Activated CD4-positive, alpha-beta T cell treated with anti-CD3 and anti-CD28 coated beads, Interleukin-2, amount 10 ng/mL, durations not matched to agents 24 days and 14 days (primary cell): ENCODE data around the gene PAK5. TPM values are rescaled to one million over a fixed set of nuclear protein-coding genes. Genes with fewer than 3 reads are reported as not detected.
"Not testable (repeated sequence)": the region's sequence is repeated elsewhere in the genome, so short reads cannot be mapped to it uniquely, and the experiment has no call there.

ENCODE experiments used
- DNase-seq: peaks from one replicate; pipeline ENCODE4 v3.0.0; 2022
- H3K27ac Mint-ChIP-seq: one replicate; pipeline ENCODE4 v1.8.0; 2022; ENCODE audit warnings: mild to moderate bottlenecking, mixed read lengths
- H3K27me3 Mint-ChIP-seq: one replicate; pipeline ENCODE4 v1.8.0; 2022; ENCODE audit warnings: mixed read lengths
- H3K36me3 Mint-ChIP-seq: one replicate; pipeline ENCODE4 v1.8.0; 2022; ENCODE audit warnings: low read depth, mild to moderate bottlenecking, mixed read lengths
- H3K4me1 Mint-ChIP-seq: one replicate; pipeline ENCODE4 v1.8.0; 2021; ENCODE audit warnings: mixed read lengths
- H3K4me3 Mint-ChIP-seq: one replicate; pipeline ENCODE4 v1.8.0; 2022; ENCODE audit warnings: mild to moderate bottlenecking, moderate library complexity, mixed read lengths
- H3K9me3 Mint-ChIP-seq: one replicate; pipeline ENCODE4 v1.8.0; 2021; ENCODE audit warnings: mixed read lengths
- intact Hi-C: fragments of 100-400 bp; cut with micrococcal nuclease; formaldehyde crosslinking; loops from one replicate; pipeline ENCODE4 v1.15.1; 2023
- total RNA-seq: library from RNA; stranded (reverse); gene quantifications from 2 replicates; pipeline ENCODE4 v1.2.3, GENCODE V29; 2022

Gene PAK5
- total RNA-seq, 1 donor from 2014 or later: not detected

GRCh38 chr20:9686866-9687265 lies 152.0 kb downstream of the PAK5 start:
- H3K27me3 Mint-ChIP-seq: no peaks in the 10 kb centered on the region
- H3K4me3 Mint-ChIP-seq: no peak overlapping the region
- no peak overlapping the region for H3K27ac Mint-ChIP-seq
- H3K36me3 Mint-ChIP-seq: no peaks in the 10 kb centered on the region
- H3K4me1 Mint-ChIP-seq: no peaks in the 10 kb centered on the region
- H3K9me3 Mint-ChIP-seq: no peaks in the 10 kb centered on the region
- intact Hi-C loops: no loop called here
- no peak for DNase-seq

- no peaks in the 10 kb centered on the region for H3K9me3 Mint-ChIP-seq
- H3K4me1 Mint-ChIP-seq: no peaks in the 10 kb centered on the region
- no peaks in the 10 kb centered on the region for H3K36me3 Mint-ChIP-seq
- intact Hi-C loops: no loop called here
- no peak overlapping the region for H3K4me3 Mint-ChIP-seq
- no peak for DNase-seq
- no peak overlapping the region for H3K27ac Mint-ChIP-seq
- H3K27me3 Mint-ChIP-seq: no peaks in the 10 kb centered on the region
Measured at GRCh38 chr20:9686455-9686854, 152.4 kb downstream of the PAK5 start.

GRCh38 chr20:9686001-9686400 lies 152.9 kb downstream of the PAK5 start:
- no peak overlapping the region for H3K4me3 Mint-ChIP-seq
- H3K27ac Mint-ChIP-seq: no peak overlapping the region
- no peaks in the 10 kb centered on the region for H3K9me3 Mint-ChIP-seq
- no peaks in the 10 kb centered on the region for H3K36me3 Mint-ChIP-seq
- DNase-seq: no peak
- H3K4me1 Mint-ChIP-seq: no peaks in the 10 kb centered on the region
- H3K27me3 Mint-ChIP-seq: no peaks in the 10 kb centered on the region
- intact Hi-C loops: no loop called here

GRCh38 chr20:9685011-9685410 lies 153.9 kb downstream of the PAK5 start:
- Mint-ChIP-seq H3K4me3 (no peak overlapping the region), H3K27me3 (no peaks in the 10 kb centered on the region), H3K27ac (no peak overlapping the region), H3K4me1 (no peaks in the 10 kb centered on the region), H3K9me3 (no peaks in the 10 kb centered on the region), H3K36me3 (no peaks in the 10 kb centered on the region)
- DNase-seq: no peak
- intact Hi-C loops: no loop called here

- intact Hi-C loops: no loop called here
- H3K4me1 Mint-ChIP-seq: no peaks in the 10 kb centered on the region
- H3K9me3 Mint-ChIP-seq: no peaks in the 10 kb centered on the region
- H3K27me3 Mint-ChIP-seq: no peaks in the 10 kb centered on the region
- DNase-seq: no peak
- no peak overlapping the region for H3K4me3 Mint-ChIP-seq
- no peak overlapping the region for H3K27ac Mint-ChIP-seq
- H3K36me3 Mint-ChIP-seq: no peaks in the 10 kb centered on the region
Measured at GRCh38 chr20:9677100-9677623, 161.7 kb downstream of the PAK5 start.

- no peak for DNase-seq
- no peaks in the 10 kb centered on the region for H3K36me3 Mint-ChIP-seq
- intact Hi-C loops: no loop called here
- H3K27ac Mint-ChIP-seq: no peak overlapping the region
- no peaks in the 10 kb centered on the region for H3K4me1 Mint-ChIP-seq
- H3K27me3 Mint-ChIP-seq: no peaks in the 10 kb centered on the region
- H3K4me3 Mint-ChIP-seq: no peak overlapping the region
- no peaks in the 10 kb centered on the region for H3K9me3 Mint-ChIP-seq
Measured at GRCh38 chr20:9672981-9673380, 165.9 kb downstream of the PAK5 start.

GRCh38 chr20:9672027-9672426 lies 166.8 kb downstream of the PAK5 start:
- Mint-ChIP-seq H3K4me1 (no peaks in the 10 kb centered on the region), H3K27me3 (no peaks in the 10 kb centered on the region), H3K4me3 (no peak overlapping the region), H3K36me3 (no peaks in the 10 kb centered on the region), H3K27ac (no peak overlapping the region), H3K9me3 (no peaks in the 10 kb centered on the region)
- DNase-seq: no peak
- intact Hi-C loops: no loop called here

GRCh38 chr20:9668381-9668780 lies 170.5 kb downstream of the PAK5 start:
- intact Hi-C loops: no loop called here
- Mint-ChIP-seq H3K27ac (no peak overlapping the region), H3K9me3 (no peaks in the 10 kb centered on the region), H3K4me1 (no peaks in the 10 kb centered on the region), H3K27me3 (no peaks in the 10 kb centered on the region), H3K36me3 (no peaks in the 10 kb centered on the region), H3K4me3 (no peak overlapping the region)
- no peak for DNase-seq

- H3K27ac Mint-ChIP-seq: no peak overlapping the region
- H3K4me3 Mint-ChIP-seq: no peak overlapping the region
- H3K4me1 Mint-ChIP-seq: no peaks in the 10 kb centered on the region
- H3K36me3 Mint-ChIP-seq: no peaks in the 10 kb centered on the region
- no peak for DNase-seq
- intact Hi-C loops: no loop called here
- H3K27me3 Mint-ChIP-seq: no peaks in the 10 kb centered on the region
- no peaks in the 10 kb centered on the region for H3K9me3 Mint-ChIP-seq
Measured at GRCh38 chr20:9663423-9663822, 175.5 kb downstream of the PAK5 start.

GRCh38 chr20:9660236-9660868 lies 178.5 kb downstream of the PAK5 start:
- no peaks in the 10 kb centered on the region for H3K4me1 Mint-ChIP-seq

GRCh38 chr20:9647741-9648140 lies 191.1 kb downstream of the PAK5 start:
- no peak overlapping the region for H3K4me3 Mint-ChIP-seq
- H3K36me3 Mint-ChIP-seq: no peaks in the 10 kb centered on the region
- no peaks in the 10 kb centered on the region for H3K9me3 Mint-ChIP-seq
- no peaks in the 10 kb centered on the region for H3K27me3 Mint-ChIP-seq
- H3K27ac Mint-ChIP-seq: no peak overlapping the region
- intact Hi-C loops: no loop called here
- no peaks in the 10 kb centered on the region for H3K4me1 Mint-ChIP-seq
- no peak for DNase-seq

More at GRCh38 chr20:9660236-9660868, 178.5 kb downstream of the PAK5 start:
- DNase-seq: peak; percentile 59
- Mint-ChIP-seq H3K4me3 (no peak overlapping the region), H3K36me3 (no peaks in the 10 kb centered on the region), H3K9me3 (no peaks in the 10 kb centered on the region), H3K27me3 (no peaks in the 10 kb centered on the region), H3K27ac (no peak overlapping the region)
- intact Hi-C loops: no loop called here

- Mint-ChIP-seq H3K27me3 (no peaks in the 10 kb centered on the region), H3K9me3 (no peaks in the 10 kb centered on the region), H3K27ac (no peak overlapping the region), H3K4me3 (no peak overlapping the region), H3K4me1 (no peaks in the 10 kb centered on the region), H3K36me3 (no peaks in the 10 kb centered on the region)
- DNase-seq: no peak
- intact Hi-C loops: no loop called here
Measured at GRCh38 chr20:9646375-9646774, 192.5 kb downstream of the PAK5 start.

- Mint-ChIP-seq H3K4me3 (no peak overlapping the region), H3K27ac (no peak overlapping the region), H3K36me3 (no peaks in the 10 kb centered on the region), H3K9me3 (peaks cover 3% of the 10 kb centered on the region), H3K27me3 (no peaks in the 10 kb centered on the region), H3K4me1 (no peaks in the 10 kb centered on the region)
- no peak for DNase-seq
- intact Hi-C loops: no loop called here
Measured at GRCh38 chr20:9642882-9643281, 196.0 kb downstream of the PAK5 start.

GRCh38 chr20:9641499-9642000 lies 197.3 kb downstream of the PAK5 start:
- H3K4me1 Mint-ChIP-seq, H3K4me3 Mint-ChIP-seq, H3K36me3 Mint-ChIP-seq, H3K9me3 Mint-ChIP-seq, DNase-seq, H3K27ac Mint-ChIP-seq, intact Hi-C loops, H3K27me3 Mint-ChIP-seq: not testable (repeated sequence)

GRCh38 chr20:9637889-9638288 lies 201.0 kb downstream of the PAK5 start:
- no peak for DNase-seq
- Mint-ChIP-seq H3K27me3 (no peaks in the 10 kb centered on the region), H3K9me3 (peaks cover 3% of the 10 kb centered on the region), H3K4me1 (no peaks in the 10 kb centered on the region), H3K27ac (no peak overlapping the region), H3K4me3 (no peak overlapping the region), H3K36me3 (no peaks in the 10 kb centered on the region)
- intact Hi-C loops: no loop called here
